ENCODE results near the gene FAM98B. TPM values are rescaled to one million over a fixed set of nuclear protein-coding genes. Genes with fewer than 3 reads are reported as not detected.

Gene FAM98B
- total and polyA plus RNA-seq, 9 of the 15 experiments (the other 6 are each of a cell fraction or from before 2014, with no cell fraction given): 3.1 to 42.0 (median 9.4) TPM

DNA sequence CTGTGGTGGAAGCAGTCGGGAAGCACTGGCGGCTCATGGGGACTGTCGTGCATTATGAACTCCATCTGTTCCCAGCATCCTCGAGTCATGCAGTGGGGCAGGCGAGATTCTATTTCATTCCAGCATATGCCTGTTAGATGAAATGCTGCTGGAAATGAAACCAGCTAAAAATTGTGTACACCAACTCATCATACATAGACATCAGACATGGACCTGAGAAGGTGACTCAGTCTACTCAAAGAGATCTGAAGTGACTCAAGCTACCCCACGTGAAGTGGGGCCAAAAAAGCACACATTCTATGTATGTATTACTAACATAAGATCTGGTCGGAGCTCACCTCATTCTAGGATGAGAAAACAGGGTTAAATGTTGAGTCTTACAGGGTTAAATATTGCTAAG is 47.5 kb upstream of the FAM98B start (continued):
- TF ChIP-seq DDX20 (tag; IDR thresholded peaks at IDR 0.05; ENCODE audit: low read depth) (no peak), PHF21A (IDR thresholded peaks at IDR 0.05; ENCODE audit: borderline replicate concordance, low read depth) (no peak), RCOR1 (IDR thresholded peaks at IDR 0.05; ENCODE audit: borderline replicate concordance in 1 of 2, low read depth in 2 of 2, low read length in 2 of 2) (no peak), RNF2 (IDR thresholded peaks at IDR 0.05) (no peak)

DNA sequence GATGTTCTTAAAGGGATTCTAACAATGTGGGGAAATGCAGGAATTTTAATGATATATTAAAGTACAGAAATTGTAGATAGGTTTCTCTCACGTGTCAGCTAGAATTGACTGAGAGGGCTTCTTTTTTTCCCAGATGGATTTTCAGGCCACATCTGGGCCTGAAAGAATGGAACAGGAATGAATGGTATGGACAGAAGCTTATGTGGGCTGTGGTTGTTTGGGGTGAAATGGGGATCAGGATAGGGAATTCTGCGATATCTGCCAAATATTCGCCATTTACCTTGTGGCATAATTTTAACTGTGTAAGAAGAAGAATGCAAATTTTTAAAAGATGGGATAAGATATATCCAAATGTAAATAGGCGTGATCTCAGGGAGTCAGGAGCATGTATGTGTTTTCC is 45.4 kb upstream of the FAM98B start:
- CTCF ChIA-PET (ENCODE audit: low intra/inter-chr PET ratio): no interaction called here
- no peak overlapping the region for H2AFZ ChIP-seq (ENCODE audit: low read depth, low read length)
- H3K9me1 ChIP-seq (ENCODE audit: control insufficient read depth, insufficient read depth, low read length): no peaks in the 10 kb centered on the region
- POLR2A ChIA-PET: no interaction called here
- in situ Hi-C loops (cut with MboI): no loop called here
- H3K9ac ChIP-seq (ENCODE audit: insufficient read depth in 1 of 2, low read depth in 2 of 2, low read length in 2 of 2): no peak overlapping the region
- H4K20me1 ChIP-seq (replicated peaks; ENCODE audit: control insufficient read depth, insufficient read depth, low read length): no peaks in the 10 kb centered on the region
- H3K4me2 ChIP-seq (ENCODE audit: insufficient read depth, low read length): no peak overlapping the region
- no peaks in the 10 kb centered on the region for H3K79me2 ChIP-seq (ENCODE audit: control insufficient read depth, insufficient read depth, low read length)
- no peaks in the 10 kb centered on the region for H3K36me3 ChIP-seq (ENCODE audit: control insufficient read depth, insufficient read depth, low read length)
- peaks cover 12 to 13% of the 10 kb centered on the region in 2 experiments; a peak in 4 of 5 replicates for H3K27me3 ChIP-seq (ENCODE audit: control insufficient read depth in 2 of 2, insufficient read depth in 2 of 2, low read length in 2 of 2)
- WGBS (ENCODE audit: insufficient coverage, low coverage, missing lambda C conversion rate): 0% methylated on average over 4 of the region's 4 CpGs
- no TSS peak for BruUV-seq (replicated peaks)
- no peaks in the 10 kb centered on the region for H3K9me3 ChIP-seq (replicated peaks; ENCODE audit: control insufficient read depth, insufficient read depth, low read depth, low read length)
- intact Hi-C loops (cut with micrococcal nuclease): no loop called here
- no peak overlapping the region for H3K27ac ChIP-seq (ENCODE audit: extremely low read depth, low read depth, low read length)
- H3K4me3 ChIP-seq: no peak overlapping the region
- FAIRE-seq (no peak), ATAC-seq (no peak), DNase-seq (ENCODE audit: extremely low read depth in 1 of 4, low spot score in 3 of 4) (no peak)
- H3K4me1 ChIP-seq (replicated peaks in 1 of 2; ENCODE audit: control insufficient read depth in 2 of 2, insufficient read depth in 2 of 2, low read length in 2 of 2): no peaks in the 10 kb centered on the region
- TF ChIP-seq ZNF780A (CRISPR knock-in tag; IDR thresholded peaks at IDR 0.05) (no peak), RBBP5 (IDR thresholded peaks at IDR 0.05; ENCODE audit: borderline replicate concordance, insufficient read depth, low read length, poor library complexity, severe bottlenecking) (no peak), PREB (CRISPR knock-in tag; IDR thresholded peaks at IDR 0.05) (no peak), CREB3L1 (IDR thresholded peaks at IDR 0.05; ENCODE audit: borderline replicate concordance, low read depth) (no peak), ZNF561 (CRISPR knock-in tag; conservative IDR thresholded peaks at IDR 0.05) (no peak), RBM34 (IDR thresholded peaks at IDR 0.05; ENCODE audit: borderline replicate concordance, insufficient read depth, low read length) (no peak), ZNF75A (CRISPR knock-in tag; IDR thresholded peaks at IDR 0.05) (no peak), ZNF253 (CRISPR knock-in tag; conservative IDR thresholded peaks at IDR 0.05) (no peak), SRSF7 (optimal IDR thresholded peaks at IDR 0.05; ENCODE audit: low read depth, low read length) (no peak), TEAD2 (tag; IDR thresholded peaks at IDR 0.05) (no peak), SAFB (IDR thresholded peaks at IDR 0.05; ENCODE audit: borderline replicate concordance, low read depth, low read length) (no peak), TBL1XR1 (IDR thresholded peaks at IDR 0.05; ENCODE audit: low read length in 2 of 2) (no peak), ZNF239 (CRISPR knock-in tag; IDR thresholded peaks at IDR 0.05) (no peak), SRSF9 (IDR thresholded peaks at IDR 0.05; ENCODE audit: borderline replicate concordance, low read depth, low read length) (no peak), SREBF2 (CRISPR knock-in tag; IDR thresholded peaks at IDR 0.05) (no peak)
- TF ChIP-seq, protein P1, sequence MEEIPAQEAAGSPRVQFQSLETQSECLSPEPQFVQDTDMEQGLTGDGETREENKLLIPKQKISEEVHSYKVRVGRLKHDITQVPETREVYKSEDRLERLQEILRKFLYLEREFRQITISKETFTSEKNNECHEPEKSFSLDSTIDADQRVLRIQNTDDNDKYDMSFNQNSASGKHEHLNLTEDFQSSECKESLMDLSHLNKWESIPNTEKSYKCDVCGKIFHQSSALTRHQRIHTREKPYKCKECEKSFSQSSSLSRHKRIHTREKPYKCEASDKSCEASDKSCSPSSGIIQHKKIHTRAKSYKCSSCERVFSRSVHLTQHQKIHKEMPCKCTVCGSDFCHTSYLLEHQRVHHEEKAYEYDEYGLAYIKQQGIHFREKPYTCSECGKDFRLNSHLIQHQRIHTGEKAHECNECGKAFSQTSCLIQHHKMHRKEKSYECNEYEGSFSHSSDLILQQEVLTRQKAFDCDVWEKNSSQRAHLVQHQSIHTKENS (CRISPR knock-in tag; IDR thresholded peaks at IDR 0.05): no peak
